Natural killer cell (primary cell): ENCODE results near the gene HS6ST3. TPM values are rescaled to one million over a fixed set of nuclear protein-coding genes. Genes with fewer than 3 reads are reported as not detected.

ENCODE experiments used
- ATAC-seq, 3 donors: fragments of 150-1000 bp in 2 of 3; fragments of 200-7000 bp in 1 of 3; cut with Tn5 transposase; 1 replicate in 1 of 3; 2 replicates in 2 of 3; pipeline ENCODE4 v1.10.0; 2021; ENCODE audit warnings: mild to moderate bottlenecking in 2 of 3, moderate library complexity in 2 of 3
- DNase-seq, 2 donors: peaks; one replicate each; pipeline versions ENCODE4 v3.0.0 to v3.0.0-alpha.2; 2013 to 2021; ENCODE audit warnings: mixed read lengths in 1 of 2
- H3K27ac ChIP-seq: one replicate; pipeline ENCODE4 v1.5.1; 2013; ENCODE audit warnings: mild to moderate bottlenecking, low read length
- H3K27me3 ChIP-seq: one replicate; pipeline ENCODE4 v1.6.1; 2013; ENCODE audit warnings: low read length; ENCODE audit not compliant: control insufficient read depth, insufficient read depth
- H3K36me3 ChIP-seq: one replicate; pipeline ENCODE4 v1.6.1; 2013; ENCODE audit warnings: low read length; ENCODE audit not compliant: control insufficient read depth, insufficient read depth
- H3K4me1 ChIP-seq: one replicate; pipeline ENCODE4 v1.6.1; 2013; ENCODE audit warnings: low read length; ENCODE audit not compliant: control insufficient read depth, insufficient read depth
- H3K4me3 ChIP-seq: one replicate; pipeline ENCODE4 v1.5.1; 2013; ENCODE audit warnings: low read length
- H3K9me3 ChIP-seq: one replicate; pipeline ENCODE4 v1.6.1; 2013; ENCODE audit warnings: low read length; ENCODE audit not compliant: control insufficient read depth, insufficient read depth
- H3K27ac Mint-ChIP-seq, 2 donors: one replicate each; pipeline ENCODE4 v1.8.0; 2022; ENCODE audit warnings: mild to moderate bottlenecking in 2 of 2, mixed read lengths in 2 of 2, moderate library complexity in 1 of 2
- H3K27me3 Mint-ChIP-seq, 2 donors: one replicate each; pipeline ENCODE4 v1.8.0; 2022; ENCODE audit warnings: low read depth in 2 of 2, mixed read lengths in 2 of 2
- H3K36me3 Mint-ChIP-seq: one replicate; pipeline ENCODE4 v1.8.0; 2022; ENCODE audit warnings: mixed read lengths
- H3K4me1 Mint-ChIP-seq, 2 donors: one replicate each; pipeline ENCODE4 v1.8.0; 2022; ENCODE audit warnings: mixed read lengths in 2 of 2
- H3K4me3 Mint-ChIP-seq: one replicate; pipeline ENCODE4 v1.8.0; 2022; ENCODE audit warnings: mild to moderate bottlenecking, moderate library complexity, mixed read lengths
- H3K9me3 Mint-ChIP-seq, 2 donors: one replicate each; pipeline ENCODE4 v1.8.0; 2022; ENCODE audit warnings: mixed read lengths in 2 of 2
- CTCF ChIP-seq: fragments of 200-600 bp; IDR thresholded peaks from one replicate; pipeline ENCODE4 v1.8.0; 2022; ENCODE audit warnings: antibody characterized with exemption
- WGBS: methylation state at CpG from one replicate; pipeline ENCODE4 v1.1.7; 2013; ENCODE audit warnings: missing lambda C conversion rate; ENCODE audit not compliant: insufficient coverage; 5-methylcytosine and 5-hydroxymethylcytosine counted together
- intact Hi-C: fragments of 100-400 bp; cut with micrococcal nuclease; formaldehyde crosslinking; loops from one replicate; pipeline ENCODE4 v1.14.2; 2022
- total RNA-seq, 4 donors: library from RNA; stranded (reverse); fragments of 120-200 nt in 1 of 4; gene quantifications; one replicate each; pipeline versions ENCODE4 v1.2.3 to v1.2.4, GENCODE V29; 2013 to 2022

HS6ST3 gene
- total RNA-seq, 3 donors from 2014 or later (not counting 1 experiment from before 2014, with no cell fraction given): not detected

GRCh38 chr13:96422002-96422401 lies 332.1 kb downstream of the HS6ST3 start:
- Histone ChIP-seq H3K4me1 (no peaks in the 10 kb centered on the region), H3K36me3 (no peaks in the 10 kb centered on the region), H3K4me3 (no peak overlapping the region), H3K9me3 (peaks cover 3% of the 10 kb centered on the region), H3K27ac (no peak overlapping the region), H3K27me3 (no peaks in the 10 kb centered on the region)
- no peak for ATAC-seq
- H3K36me3 Mint-ChIP-seq: peaks cover 6% of the 10 kb centered on the region
- no peak overlapping the region for H3K4me3 Mint-ChIP-seq
- H3K4me1 Mint-ChIP-seq: no peaks in the 10 kb centered on the region
- TF ChIP-seq CTCF: no peak
- WGBS: 72% methylated on average over 4 of the region's 4 CpGs
- DNase-seq: no peak
- H3K9me3 Mint-ChIP-seq: peaks cover 8 to 19% of the 10 kb centered on the region in 2 donors
- intact Hi-C loops: no loop called here
- no peaks in the 10 kb centered on the region for H3K27me3 Mint-ChIP-seq
- no peak overlapping the region for H3K27ac Mint-ChIP-seq

- H3K27me3 ChIP-seq: no peaks in the 10 kb centered on the region
- Mint-ChIP-seq H3K4me3 (no peak overlapping the region), H3K9me3 (peaks cover 15 to 25% of the 10 kb centered on the region in 2 donors), H3K27ac (no peak overlapping the region), H3K27me3 (no peaks in the 10 kb centered on the region), H3K4me1 (no peaks in the 10 kb centered on the region), H3K36me3 (peaks cover 6% of the 10 kb centered on the region)
- H3K4me1 ChIP-seq: no peaks in the 10 kb centered on the region
- no peak for DNase-seq
- H3K9me3 ChIP-seq: peaks cover 3% of the 10 kb centered on the region
- H3K4me3 ChIP-seq: no peak overlapping the region
- no peak overlapping the region for H3K27ac ChIP-seq
- no peak for TF ChIP-seq CTCF
- ATAC-seq: no peak
- 94% methylated on average over 2 of the region's 3 CpGs for WGBS
- no peaks in the 10 kb centered on the region for H3K36me3 ChIP-seq
- intact Hi-C loops: no loop called here
Measured at GRCh38 chr13:96426167-96426566, 336.3 kb downstream of the HS6ST3 start.

- Mint-ChIP-seq H3K27me3 (no peaks in the 10 kb centered on the region), H3K27ac (no peak overlapping the region), H3K9me3 (peaks cover 22 to 24% of the 10 kb centered on the region in 2 donors), H3K4me1 (no peaks in the 10 kb centered on the region), H3K36me3 (peaks cover 15% of the 10 kb centered on the region), H3K4me3 (no peak overlapping the region)
- Histone ChIP-seq H3K27ac (no peak overlapping the region), H3K9me3 (no peaks in the 10 kb centered on the region), H3K4me1 (no peaks in the 10 kb centered on the region), H3K36me3 (no peaks in the 10 kb centered on the region), H3K4me3 (no peak overlapping the region), H3K27me3 (no peaks in the 10 kb centered on the region)
- DNase-seq (no peak), ATAC-seq (no peak)
- intact Hi-C loops: no loop called here
- no peak for TF ChIP-seq CTCF
- 80% methylated on average over 4 of the region's 5 CpGs for WGBS
Measured at GRCh38 chr13:96428911-96429310, 339.0 kb downstream of the HS6ST3 start.

- Mint-ChIP-seq H3K36me3 (peaks cover 15% of the 10 kb centered on the region), H3K9me3 (peaks cover 34 to 43% of the 10 kb centered on the region in 2 donors), H3K27me3 (no peaks in the 10 kb centered on the region), H3K4me1 (no peaks in the 10 kb centered on the region), H3K4me3 (no peak overlapping the region), H3K27ac (no peak overlapping the region)
- no peaks in the 10 kb centered on the region for H3K9me3 ChIP-seq
- intact Hi-C loops: no loop called here
- no peak for TF ChIP-seq CTCF
- H3K27ac ChIP-seq: no peak overlapping the region
- no peaks in the 10 kb centered on the region for H3K27me3 ChIP-seq
- H3K36me3 ChIP-seq: no peaks in the 10 kb centered on the region
- no peaks in the 10 kb centered on the region for H3K4me1 ChIP-seq
- DNase-seq (no peak), ATAC-seq (no peak)
- WGBS: 76% methylated on average over 3 of the region's 5 CpGs
- H3K4me3 ChIP-seq: no peak overlapping the region
Measured at GRCh38 chr13:96431044-96431581, 341.2 kb downstream of the HS6ST3 start.
